WTC11 (cell line): ENCODE data around the gene PTPN7. TPM values are rescaled to one million over a fixed set of nuclear protein-coding genes. Genes with fewer than 3 reads are reported as not detected.
A peak's percentile ranks its signal among the peaks of the same experiment; 100 is the strongest.

Experiments used
- ATAC-seq: fragments of 200-7000 bp; cut with Tn5 transposase; 2 replicates; pipeline ENCODE4 v1.10.0; 2021; ENCODE audit warnings: mild to moderate bottlenecking, moderate library complexity
- CTCF ChIA-PET: fragments of 300-600 bp; sonication (Branson Sonifier 250); formaldehyde crosslinking; loops from one replicate; lab custom pipeline; 2021; ENCODE audit warnings: antibody characterized with exemption; lab: Charles Lee
- POLR2A ChIA-PET: fragments of 350-600 bp; sonication (Branson Sonifier 250); formaldehyde crosslinking; loops from one replicate; lab custom pipeline; 2021; ENCODE audit warnings: antibody characterized with exemption; lab: Charles Lee
- DNase-seq: peaks from one replicate; pipeline ENCODE4 v3.0.0; 2021; ENCODE audit warnings: low spot score
- H3K27ac Mint-ChIP-seq: 2 replicates; pipeline ENCODE4 v1.8.0; 2021; ENCODE audit warnings: mixed read lengths
- H3K27me3 Mint-ChIP-seq: 2 replicates; pipeline ENCODE4 v1.8.0; 2021; ENCODE audit warnings: low read depth, mild to moderate bottlenecking, moderate library complexity, mixed read lengths
- H3K36me3 Mint-ChIP-seq: 2 replicates; pipeline ENCODE4 v1.8.0; 2021; ENCODE audit warnings: mixed read lengths
- H3K4me1 Mint-ChIP-seq: 2 replicates; pipeline ENCODE4 v1.8.0; 2022; ENCODE audit warnings: mixed read lengths
- H3K4me3 Mint-ChIP-seq: 2 replicates; pipeline ENCODE4 v1.8.0; 2021; ENCODE audit warnings: mild to moderate bottlenecking, moderate library complexity, mixed read lengths
- H3K9me3 Mint-ChIP-seq: 2 replicates; pipeline ENCODE4 v1.8.0; 2021; ENCODE audit warnings: mixed read lengths
- CBFB ChIP-seq: sonication (generic); formaldehyde crosslinking; IDR thresholded peaks from 2 replicates; pipeline ENCODE4 v1.8.1; 2022; ENCODE audit warnings: mild to moderate bottlenecking, low read depth, missing genetic modification reagents
- ELF4 ChIP-seq: sonication (generic); formaldehyde crosslinking; IDR thresholded peaks from 2 replicates; pipeline ENCODE4 v1.8.1; 2022; ENCODE audit warnings: low read depth, mild to moderate bottlenecking, moderate library complexity, missing genetic modification reagents
- FOXJ3 ChIP-seq: sonication (generic); formaldehyde crosslinking; IDR thresholded peaks from 2 replicates; pipeline ENCODE4 v1.9.0; 2021; ENCODE audit warnings: missing genetic modification reagents, mild to moderate bottlenecking, borderline replicate concordance
- GABPB1 ChIP-seq: sonication (generic); formaldehyde crosslinking; IDR thresholded peaks from 2 replicates; pipeline ENCODE4 v1.8.1; 2023; ENCODE audit warnings: mild to moderate bottlenecking, missing genetic modification reagents
- MXD4 ChIP-seq: fragments of 250-450 bp; sonication (Bioruptor Pico); IDR thresholded peaks from 2 replicates; pipeline ENCODE4 v1.8.0; 2021; ENCODE audit warnings: mild to moderate bottlenecking, moderate library complexity, borderline replicate concordance
- RELA ChIP-seq: sonication (generic); formaldehyde crosslinking; IDR thresholded peaks from 2 replicates; pipeline ENCODE4 v1.8.1; 2022; ENCODE audit warnings: missing genetic modification reagents, mild to moderate bottlenecking, borderline replicate concordance
- TEAD1 ChIP-seq: sonication (generic); formaldehyde crosslinking; IDR thresholded peaks from 2 replicates; pipeline ENCODE4 v1.8.0; 2022; ENCODE audit warnings: mild to moderate bottlenecking, missing genetic modification reagents
- TEAD4 ChIP-seq: sonication (generic); formaldehyde crosslinking; IDR thresholded peaks from 2 replicates; pipeline ENCODE4 v1.8.0; 2022; ENCODE audit warnings: mild to moderate bottlenecking, missing genetic modification reagents
- TP53 ChIP-seq: sonication (generic); formaldehyde crosslinking; IDR thresholded peaks from 2 replicates; pipeline ENCODE4 v1.8.1; 2023; ENCODE audit warnings: mild to moderate bottlenecking, missing genetic modification reagents
- ZBTB21 ChIP-seq: sonication (generic); formaldehyde crosslinking; IDR thresholded peaks from 2 replicates; pipeline ENCODE4 v1.8.1; 2023; ENCODE audit warnings: mild to moderate bottlenecking, missing genetic modification reagents, borderline replicate concordance
- ZNF232 ChIP-seq: sonication (generic); formaldehyde crosslinking; IDR thresholded peaks from 2 replicates; pipeline ENCODE4 v1.8.0; 2022; ENCODE audit warnings: mild to moderate bottlenecking, missing genetic modification reagents
- ZNF263 ChIP-seq: sonication (generic); formaldehyde crosslinking; IDR thresholded peaks from 2 replicates; pipeline ENCODE4 v1.8.1; 2022; ENCODE audit warnings: low read depth, mild to moderate bottlenecking, moderate library complexity, missing genetic modification reagents
- ZNF317 ChIP-seq: sonication (generic); formaldehyde crosslinking; IDR thresholded peaks from 2 replicates; pipeline ENCODE4 v1.8.1; 2023; ENCODE audit warnings: low read depth, mild to moderate bottlenecking, moderate library complexity, missing genetic modification reagents, borderline replicate concordance
- total RNA-seq: library from RNA; stranded (reverse); gene quantifications from 3 replicates; pipeline ENCODE4 v1.2.3, GENCODE V29; 2021
- TF ChIP-seq, protein P1 (sequence below): sonication (generic); formaldehyde crosslinking; IDR thresholded peaks from 2 replicates; pipeline ENCODE4 v1.8.1; 2023; ENCODE audit warnings: mild to moderate bottlenecking, missing genetic modification reagents
- TF ChIP-seq, protein P2 (sequence below): sonication (generic); formaldehyde crosslinking; IDR thresholded peaks from 2 replicates; pipeline ENCODE4 v1.8.0; 2023; ENCODE audit warnings: missing genetic modification reagents, mild to moderate bottlenecking, borderline replicate concordance
- TF ChIP-seq, protein P3 (sequence below): sonication (generic); formaldehyde crosslinking; IDR thresholded peaks from 2 replicates; pipeline ENCODE4 v1.8.1; 2023; ENCODE audit warnings: mild to moderate bottlenecking, missing genetic modification reagents, moderate library complexity
- TF ChIP-seq, protein P4 (sequence below): sonication (generic); formaldehyde crosslinking; IDR thresholded peaks from 2 replicates; pipeline ENCODE4 v1.8.0; 2023; ENCODE audit warnings: mild to moderate bottlenecking, missing genetic modification reagents
- TF ChIP-seq, protein P5 (sequence below): sonication (generic); formaldehyde crosslinking; IDR thresholded peaks from 2 replicates; pipeline ENCODE4 v1.8.1; 2023; ENCODE audit warnings: mild to moderate bottlenecking, missing genetic modification reagents, moderate library complexity
- TF ChIP-seq, protein P6 (sequence below): sonication (generic); formaldehyde crosslinking; IDR thresholded peaks from 2 replicates; pipeline ENCODE4 v1.8.1; 2023; ENCODE audit warnings: mild to moderate bottlenecking, moderate library complexity, missing genetic modification reagents

PTPN7 gene
- total RNA-seq, 1 experiment from 2014 or later, result 0.98 TPM

DNA sequence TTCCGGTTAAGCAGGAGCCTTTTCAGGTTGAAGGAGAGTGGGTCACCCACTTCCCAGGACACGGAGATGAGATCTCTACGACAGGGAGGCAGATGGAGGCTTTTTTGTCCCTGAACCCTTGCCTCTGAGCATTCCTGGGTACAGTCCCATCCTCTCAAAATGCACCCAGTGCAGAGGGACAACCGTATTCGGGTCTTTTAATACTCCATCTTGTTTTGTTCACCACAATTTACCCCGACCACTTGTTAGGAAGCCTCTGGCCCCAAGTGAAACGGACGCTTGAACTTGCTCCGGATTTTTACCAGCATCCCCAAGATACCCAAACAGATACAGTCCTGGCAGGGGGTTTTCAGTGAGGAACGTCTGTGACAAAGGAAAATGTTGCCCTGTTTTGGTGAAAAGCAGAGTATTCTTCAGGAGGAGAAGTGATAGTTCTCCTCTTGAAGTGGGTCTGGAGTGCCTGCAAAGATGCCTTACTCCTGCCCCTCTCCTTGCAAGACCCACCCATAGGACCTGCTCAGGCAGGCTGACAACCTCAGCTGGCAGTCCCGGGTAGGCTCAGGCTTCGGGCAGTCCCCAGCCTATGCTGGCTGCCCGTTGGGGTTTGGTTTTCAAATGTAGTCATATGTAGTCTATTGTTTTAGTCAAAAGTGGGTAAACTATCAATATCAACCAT is 15.2 kb downstream of the PTPN7 start:
- H3K36me3 Mint-ChIP-seq, result no peaks in the 10 kb centered on the region
- H3K9me3 Mint-ChIP-seq, result no peaks in the 10 kb centered on the region
- peak; percentile 1; the same call in 1 of the 2 replicates for ATAC-seq
- DNase-seq, result no peak
- peaks cover 16% of the 10 kb centered on the region for H3K4me1 Mint-ChIP-seq
- H3K27ac Mint-ChIP-seq, result peak overlapping the region; percentile 34; the same call in 1 of the 2 replicates
- H3K27me3 Mint-ChIP-seq, result peaks cover 7% of the 10 kb centered on the region
- TF ChIP-seq CBFB (CRISPR knock-in tag), result no peak
- TF ChIP-seq, protein P1, sequence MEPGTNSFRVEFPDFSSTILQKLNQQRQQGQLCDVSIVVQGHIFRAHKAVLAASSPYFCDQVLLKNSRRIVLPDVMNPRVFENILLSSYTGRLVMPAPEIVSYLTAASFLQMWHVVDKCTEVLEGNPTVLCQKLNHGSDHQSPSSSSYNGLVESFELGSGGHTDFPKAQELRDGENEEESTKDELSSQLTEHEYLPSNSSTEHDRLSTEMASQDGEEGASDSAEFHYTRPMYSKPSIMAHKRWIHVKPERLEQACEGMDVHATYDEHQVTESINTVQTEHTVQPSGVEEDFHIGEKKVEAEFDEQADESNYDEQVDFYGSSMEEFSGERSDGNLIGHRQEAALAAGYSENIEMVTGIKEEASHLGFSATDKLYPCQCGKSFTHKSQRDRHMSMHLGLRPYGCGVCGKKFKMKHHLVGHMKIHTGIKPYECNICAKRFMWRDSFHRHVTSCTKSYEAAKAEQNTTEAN (CRISPR knock-in tag), result peak; percentile 58; the same call in 1 of the 2 replicates
- TF ChIP-seq, all 79 proteins: peak for 1
- ChIA-PET POLR2A (interaction anchor here (1.4 kb wide), 1 partner anchor 10 kb away, joined by 6 read pairs; no protein-coding TSS in a partner anchor), CTCF (interaction anchor here (1.5 to 2.4 kb wide), 3 partner anchors 10 kb away, joined by 9 to 26 read pairs (median 15); no protein-coding TSS in a partner anchor)
- H3K4me3 Mint-ChIP-seq, result peak overlapping the region; percentile 73

DNA sequence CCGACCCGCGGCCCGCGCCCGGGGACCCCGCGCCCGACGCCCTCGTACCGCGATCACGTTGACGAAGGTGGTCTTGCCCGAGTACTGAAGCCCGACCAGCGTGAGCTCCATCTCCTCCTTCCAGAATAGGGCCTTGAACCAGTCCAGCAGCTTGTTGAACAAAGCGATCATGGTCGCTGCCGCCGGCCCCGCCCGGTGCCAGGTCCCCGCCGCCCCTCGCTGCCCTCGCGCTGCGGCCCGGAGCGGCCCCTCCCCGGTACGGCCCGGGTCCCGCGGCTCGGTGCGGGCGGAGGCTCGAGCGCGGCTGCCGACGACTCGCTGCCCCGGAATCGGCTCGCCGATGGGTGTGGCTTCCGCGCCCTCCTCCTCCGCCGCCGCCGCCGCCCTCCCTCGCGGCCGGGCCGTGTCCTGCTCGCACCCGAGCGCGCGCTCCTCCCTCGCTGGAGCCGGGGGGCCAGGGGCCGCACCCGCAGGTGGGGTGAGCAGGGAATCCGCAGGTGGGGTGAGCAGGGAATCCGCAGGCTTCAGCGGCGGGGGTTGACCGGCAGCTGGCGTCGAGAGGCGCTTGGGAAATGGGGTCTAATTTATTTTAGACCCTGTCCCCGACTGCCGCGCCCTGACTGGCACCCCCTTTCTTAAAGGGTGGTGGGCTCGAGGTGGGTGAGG is 15.9 kb downstream of the PTPN7 start, which contains the start of gene ARL8A:
ARL8A (minus strand) TSS at position 336 of the 666 bp plus-strand sequence; CDS start at position 171, 165 bp downstream.
- peaks cover 7% of the 10 kb centered on the region for H3K27me3 Mint-ChIP-seq
- no peak for TF ChIP-seq ZNF317 (CRISPR knock-in tag)
- TF ChIP-seq GABPB1 (CRISPR knock-in tag), result no peak
- TF ChIP-seq, protein P2, sequence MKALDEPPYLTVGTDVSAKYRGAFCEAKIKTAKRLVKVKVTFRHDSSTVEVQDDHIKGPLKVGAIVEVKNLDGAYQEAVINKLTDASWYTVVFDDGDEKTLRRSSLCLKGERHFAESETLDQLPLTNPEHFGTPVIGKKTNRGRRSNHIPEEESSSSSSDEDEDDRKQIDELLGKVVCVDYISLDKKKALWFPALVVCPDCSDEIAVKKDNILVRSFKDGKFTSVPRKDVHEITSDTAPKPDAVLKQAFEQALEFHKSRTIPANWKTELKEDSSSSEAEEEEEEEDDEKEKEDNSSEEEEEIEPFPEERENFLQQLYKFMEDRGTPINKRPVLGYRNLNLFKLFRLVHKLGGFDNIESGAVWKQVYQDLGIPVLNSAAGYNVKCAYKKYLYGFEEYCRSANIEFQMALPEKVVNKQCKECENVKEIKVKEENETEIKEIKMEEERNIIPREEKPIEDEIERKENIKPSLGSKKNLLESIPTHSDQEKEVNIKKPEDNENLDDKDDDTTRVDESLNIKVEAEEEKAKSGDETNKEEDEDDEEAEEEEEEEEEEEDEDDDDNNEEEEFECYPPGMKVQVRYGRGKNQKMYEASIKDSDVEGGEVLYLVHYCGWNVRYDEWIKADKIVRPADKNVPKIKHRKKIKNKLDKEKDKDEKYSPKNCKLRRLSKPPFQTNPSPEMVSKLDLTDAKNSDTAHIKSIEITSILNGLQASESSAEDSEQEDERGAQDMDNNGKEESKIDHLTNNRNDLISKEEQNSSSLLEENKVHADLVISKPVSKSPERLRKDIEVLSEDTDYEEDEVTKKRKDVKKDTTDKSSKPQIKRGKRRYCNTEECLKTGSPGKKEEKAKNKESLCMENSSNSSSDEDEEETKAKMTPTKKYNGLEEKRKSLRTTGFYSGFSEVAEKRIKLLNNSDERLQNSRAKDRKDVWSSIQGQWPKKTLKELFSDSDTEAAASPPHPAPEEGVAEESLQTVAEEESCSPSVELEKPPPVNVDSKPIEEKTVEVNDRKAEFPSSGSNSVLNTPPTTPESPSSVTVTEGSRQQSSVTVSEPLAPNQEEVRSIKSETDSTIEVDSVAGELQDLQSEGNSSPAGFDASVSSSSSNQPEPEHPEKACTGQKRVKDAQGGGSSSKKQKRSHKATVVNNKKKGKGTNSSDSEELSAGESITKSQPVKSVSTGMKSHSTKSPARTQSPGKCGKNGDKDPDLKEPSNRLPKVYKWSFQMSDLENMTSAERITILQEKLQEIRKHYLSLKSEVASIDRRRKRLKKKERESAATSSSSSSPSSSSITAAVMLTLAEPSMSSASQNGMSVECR (CRISPR knock-in tag), result no peak
- no peak for TF ChIP-seq FOXJ3
- TF ChIP-seq ELF4 (CRISPR knock-in tag), result no peak
- TF ChIP-seq, protein P3, sequence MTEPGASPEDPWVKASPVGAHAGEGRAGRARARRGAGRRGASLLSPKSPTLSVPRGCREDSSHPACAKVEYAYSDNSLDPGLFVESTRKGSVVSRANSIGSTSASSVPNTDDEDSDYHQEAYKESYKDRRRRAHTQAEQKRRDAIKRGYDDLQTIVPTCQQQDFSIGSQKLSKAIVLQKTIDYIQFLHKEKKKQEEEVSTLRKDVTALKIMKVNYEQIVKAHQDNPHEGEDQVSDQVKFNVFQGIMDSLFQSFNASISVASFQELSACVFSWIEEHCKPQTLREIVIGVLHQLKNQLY, result no peak
- TF ChIP-seq, protein P4, sequence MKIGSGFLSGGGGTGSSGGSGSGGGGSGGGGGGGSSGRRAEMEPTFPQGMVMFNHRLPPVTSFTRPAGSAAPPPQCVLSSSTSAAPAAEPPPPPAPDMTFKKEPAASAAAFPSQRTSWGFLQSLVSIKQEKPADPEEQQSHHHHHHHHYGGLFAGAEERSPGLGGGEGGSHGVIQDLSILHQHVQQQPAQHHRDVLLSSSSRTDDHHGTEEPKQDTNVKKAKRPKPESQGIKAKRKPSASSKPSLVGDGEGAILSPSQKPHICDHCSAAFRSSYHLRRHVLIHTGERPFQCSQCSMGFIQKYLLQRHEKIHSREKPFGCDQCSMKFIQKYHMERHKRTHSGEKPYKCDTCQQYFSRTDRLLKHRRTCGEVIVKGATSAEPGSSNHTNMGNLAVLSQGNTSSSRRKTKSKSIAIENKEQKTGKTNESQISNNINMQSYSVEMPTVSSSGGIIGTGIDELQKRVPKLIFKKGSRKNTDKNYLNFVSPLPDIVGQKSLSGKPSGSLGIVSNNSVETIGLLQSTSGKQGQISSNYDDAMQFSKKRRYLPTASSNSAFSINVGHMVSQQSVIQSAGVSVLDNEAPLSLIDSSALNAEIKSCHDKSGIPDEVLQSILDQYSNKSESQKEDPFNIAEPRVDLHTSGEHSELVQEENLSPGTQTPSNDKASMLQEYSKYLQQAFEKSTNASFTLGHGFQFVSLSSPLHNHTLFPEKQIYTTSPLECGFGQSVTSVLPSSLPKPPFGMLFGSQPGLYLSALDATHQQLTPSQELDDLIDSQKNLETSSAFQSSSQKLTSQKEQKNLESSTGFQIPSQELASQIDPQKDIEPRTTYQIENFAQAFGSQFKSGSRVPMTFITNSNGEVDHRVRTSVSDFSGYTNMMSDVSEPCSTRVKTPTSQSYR (CRISPR knock-in tag), result peak; percentile 24; the same call in 1 of the 2 replicates
- TF ChIP-seq, protein P5, sequence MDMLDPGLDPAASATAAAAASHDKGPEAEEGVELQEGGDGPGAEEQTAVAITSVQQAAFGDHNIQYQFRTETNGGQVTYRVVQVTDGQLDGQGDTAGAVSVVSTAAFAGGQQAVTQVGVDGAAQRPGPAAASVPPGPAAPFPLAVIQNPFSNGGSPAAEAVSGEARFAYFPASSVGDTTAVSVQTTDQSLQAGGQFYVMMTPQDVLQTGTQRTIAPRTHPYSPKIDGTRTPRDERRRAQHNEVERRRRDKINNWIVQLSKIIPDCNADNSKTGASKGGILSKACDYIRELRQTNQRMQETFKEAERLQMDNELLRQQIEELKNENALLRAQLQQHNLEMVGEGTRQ, result no peak
- TF ChIP-seq, protein P6, sequence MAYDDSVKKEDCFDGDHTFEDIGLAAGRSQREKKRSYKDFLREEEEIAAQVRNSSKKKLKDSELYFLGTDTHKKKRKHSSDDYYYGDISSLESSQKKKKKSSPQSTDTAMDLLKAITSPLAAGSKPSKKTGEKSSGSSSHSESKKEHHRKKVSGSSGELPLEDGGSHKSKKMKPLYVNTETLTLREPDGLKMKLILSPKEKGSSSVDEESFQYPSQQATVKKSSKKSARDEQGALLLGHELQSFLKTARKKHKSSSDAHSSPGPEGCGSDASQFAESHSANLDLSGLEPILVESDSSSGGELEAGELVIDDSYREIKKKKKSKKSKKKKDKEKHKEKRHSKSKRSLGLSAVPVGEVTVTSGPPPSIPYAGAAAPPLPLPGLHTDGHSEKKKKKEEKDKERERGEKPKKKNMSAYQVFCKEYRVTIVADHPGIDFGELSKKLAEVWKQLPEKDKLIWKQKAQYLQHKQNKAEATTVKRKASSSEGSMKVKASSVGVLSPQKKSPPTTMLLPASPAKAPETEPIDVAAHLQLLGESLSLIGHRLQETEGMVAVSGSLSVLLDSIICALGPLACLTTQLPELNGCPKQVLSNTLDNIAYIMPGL (CRISPR knock-in tag), result 0 out of 2 replicates have a peak, but pooled peaks have one; percentile 57
- TF ChIP-seq TP53 (CRISPR knock-in tag), result 0 out of 2 replicates have a peak, but pooled peaks have one; percentile 16
- TF ChIP-seq TEAD4, result no peak
- TF ChIP-seq ZNF232 (CRISPR knock-in tag), result peak; percentile 75; the same call in 1 of the 2 replicates
- no peak for TF ChIP-seq ZNF263
- no peak for TF ChIP-seq MXD4 (CRISPR knock-in tag)
- TF ChIP-seq RELA (CRISPR knock-in tag), result no peak
- no peak for TF ChIP-seq TEAD1 (CRISPR knock-in tag)
- TF ChIP-seq ZBTB21 (CRISPR knock-in tag), result no peak

More for the DNA sequence above, 15.9 kb downstream of the PTPN7 start, which contains the start of gene ARL8A:
- peak; percentile 50 for ATAC-seq
- Mint-ChIP-seq H3K4me1 (peaks cover 16% of the 10 kb centered on the region), H3K4me3 (peak within 1 kb of the TSS; percentile 83), H3K27ac (peak within 1 kb of the TSS; percentile 71), H3K9me3 (no peaks in the 10 kb centered on the region), H3K36me3 (no peaks in the 10 kb centered on the region)
- peak; percentile 73 for DNase-seq
- ChIA-PET POLR2A (interaction anchor here (1.4 kb wide), 1 partner anchor 10 kb away, joined by 6 read pairs; no protein-coding TSS in a partner anchor), CTCF (interaction anchor here (0.7 to 2.4 kb wide), 3 partner anchors 9 to 136 kb away, joined by 3 to 26 read pairs (median 9); no protein-coding TSS in a partner anchor)
